IPS-18a (cell line): Measurements from ENCODE around the gene USP6.
"Not testable (repeated sequence)": the region's sequence is repeated elsewhere in the genome, so short reads cannot be mapped to it uniquely, and the experiment has no call there.

Experiments
- H3K27ac ChIP-seq: one replicate; pipeline ENCODE4 v1.5.1; 2013; ENCODE audit warnings: low read length
- H3K27me3 ChIP-seq: one replicate; pipeline ENCODE4 v1.6.1; 2013; ENCODE audit warnings: mild to moderate bottlenecking, low read length; ENCODE audit not compliant: control insufficient read depth, insufficient read depth
- H3K36me3 ChIP-seq: one replicate; pipeline ENCODE4 v1.6.1; 2013; ENCODE audit warnings: low read depth, low read length; ENCODE audit not compliant: control insufficient read depth
- H3K4me1 ChIP-seq: one replicate; pipeline ENCODE4 v1.6.1; 2013; ENCODE audit warnings: low read depth, low read length; ENCODE audit not compliant: control insufficient read depth
- H3K4me3 ChIP-seq: one replicate; pipeline ENCODE4 v1.5.1; 2013; ENCODE audit warnings: low read length
- H3K9ac ChIP-seq: one replicate; pipeline ENCODE4 v1.6.1; 2013; ENCODE audit warnings: mild to moderate bottlenecking, low read length, moderate library complexity
- H3K9me3 ChIP-seq: one replicate; pipeline ENCODE4 v1.6.1; 2013; ENCODE audit warnings: low read depth, low read length; ENCODE audit not compliant: control insufficient read depth

The USP6 gene

GRCh38 chr17:5097101-5097834, 18.6 kb upstream of the USP6 start:
- Histone ChIP-seq H3K9ac (no peak overlapping the region), H3K4me3 (no peak overlapping the region), H3K36me3 (no peaks in the 10 kb centered on the region), H3K27me3 (no peaks in the 10 kb centered on the region), H3K9me3 (peaks cover 18% of the 10 kb centered on the region), H3K4me1 (no peaks in the 10 kb centered on the region), H3K27ac (no peak overlapping the region)

- no peaks in the 10 kb centered on the region for H3K4me1 ChIP-seq
- H3K4me3 ChIP-seq: no peak overlapping the region
- H3K9me3 ChIP-seq: peaks cover under 1% of the 10 kb centered on the region
- H3K36me3 ChIP-seq: no peaks in the 10 kb centered on the region
- no peak overlapping the region for H3K27ac ChIP-seq
- no peak overlapping the region for H3K9ac ChIP-seq
- no peaks in the 10 kb centered on the region for H3K27me3 ChIP-seq
These were observed 16.6 kb upstream of the USP6 start for GRCh38 chr17:5099271-5099670.

GRCh38 chr17:5100832-5101231, 15.0 kb upstream of the USP6 start:
- Histone ChIP-seq H3K4me3 (no peak overlapping the region), H3K9ac (no peak overlapping the region), H3K27me3 (no peaks in the 10 kb centered on the region), H3K27ac (no peak overlapping the region), H3K9me3 (no peaks in the 10 kb centered on the region), H3K4me1 (no peaks in the 10 kb centered on the region), H3K36me3 (peaks cover 6% of the 10 kb centered on the region)

GRCh38 chr17:5110816-5111215, 5.0 kb upstream of the USP6 start:
- peak overlapping the region; percentile 70 for H3K27ac ChIP-seq
- H3K27me3 ChIP-seq: no peaks in the 10 kb centered on the region
- H3K4me1 ChIP-seq: peaks cover 7% of the 10 kb centered on the region
- H3K9ac ChIP-seq: peak overlapping the region; percentile 96
- H3K9me3 ChIP-seq: no peaks in the 10 kb centered on the region
- peak overlapping the region; percentile 76 for H3K4me3 ChIP-seq
- H3K36me3 ChIP-seq: peaks cover 41% of the 10 kb centered on the region

- peaks cover 33% of the 10 kb centered on the region for H3K36me3 ChIP-seq
- H3K4me3 ChIP-seq: peak within 1 kb of the TSS; percentile 76
These were observed 4.2 kb upstream of the USP6 start, which contains the start of gene ZNF232 for GRCh38 chr17:5111402-5112204. Gene ZNF232 (minus strand): TSS chr17:5111878. CDS start chr17:5111822, 56 bp downstream.

GRCh38 chr17:5118219-5118618, 2.4 kb downstream of the USP6 start:
- Histone ChIP-seq H3K4me1 (no peaks in the 10 kb centered on the region), H3K36me3 (peaks cover 5% of the 10 kb centered on the region), H3K27ac (no peak overlapping the region), H3K4me3 (no peak overlapping the region), H3K9ac (no peak overlapping the region), H3K9me3 (no peaks in the 10 kb centered on the region), H3K27me3 (peaks cover 13% of the 10 kb centered on the region)

More at GRCh38 chr17:5111402-5112204, 4.2 kb upstream of the USP6 start, which contains the start of gene ZNF232:
- Histone ChIP-seq H3K9me3 (no peaks in the 10 kb centered on the region), H3K27me3 (no peaks in the 10 kb centered on the region), H3K4me1 (peaks cover 7% of the 10 kb centered on the region), H3K9ac (peak within 1 kb of the TSS; percentile 96), H3K27ac (peak within 1 kb of the TSS; percentile 70)

GRCh38 chr17:5120036-5120435, 4.2 kb downstream of the USP6 start:
- Histone ChIP-seq H3K27ac (no peak overlapping the region), H3K9me3 (no peaks in the 10 kb centered on the region), H3K4me3 (no peak overlapping the region), H3K36me3 (no peaks in the 10 kb centered on the region), H3K27me3 (peaks cover 20% of the 10 kb centered on the region), H3K9ac (no peak overlapping the region), H3K4me1 (no peaks in the 10 kb centered on the region)

- not testable (repeated sequence) for H3K4me1 ChIP-seq, H3K9ac ChIP-seq, H3K36me3 ChIP-seq, H3K9me3 ChIP-seq, H3K4me3 ChIP-seq, H3K27ac ChIP-seq
- H3K27me3 ChIP-seq: peaks cover 20% of the 10 kb centered on the region
These were observed 4.8 kb downstream of the USP6 start for GRCh38 chr17:5120436-5121185.

GRCh38 chr17:5121186-5121841, 5.5 kb downstream of the USP6 start:
- Histone ChIP-seq H3K4me3 (no peak overlapping the region), H3K36me3 (no peaks in the 10 kb centered on the region), H3K27ac (no peak overlapping the region), H3K9me3 (no peaks in the 10 kb centered on the region), H3K4me1 (no peaks in the 10 kb centered on the region), H3K9ac (no peak overlapping the region), H3K27me3 (peaks cover 20% of the 10 kb centered on the region)

- not testable (repeated sequence) for H3K4me1 ChIP-seq, H3K27ac ChIP-seq, H3K36me3 ChIP-seq, H3K9me3 ChIP-seq
- Histone ChIP-seq H3K27me3 (peaks cover 20% of the 10 kb centered on the region), H3K4me3 (peak overlapping the region; percentile 67), H3K9ac (peak overlapping the region; percentile 39)
These were observed 6.2 kb downstream of the USP6 start for GRCh38 chr17:5122056-5122455.
